Heart left ventricle (tissue), 13 donors: ENCODE data around the gene TNRC6A.

Experiments used
- POLR2A ChIP-seq, 2 donors: fragments of 450-650 bp; IDR thresholded peaks; one replicate each; pipeline ENCODE4 v1.6.1; 2017; ENCODE audit warnings: antibody characterized with exemption in 2 of 2, mild to moderate bottlenecking in 2 of 2, moderate library complexity in 2 of 2
- TF ChIP-seq, protein P1 (sequence below), 12 donors: fragments of 200-600 bp; sonication (generic) in 4 of 12; IDR thresholded peaks; one replicate each; pipeline versions ENCODE4 v1.5.0 to v1.8.0; 2018 to 2022; ENCODE audit warnings: antibody characterized with exemption in 12 of 12, mild to moderate bottlenecking in 5 of 12
- donor health status: ischemic (EF 13 %, LVEDD 7.1; RV severe dilation, severe dysfunction).
- donor health status: DM: no; HTN: yes; CAD: no.
- donor health status: DM: no; HTN: no; CAD: no.
- donor health status: ischemic (EF 25% LVEDD 6.9; RV normal size, moderate dysfunction).
- donor health status: ischemic (EF 25% LVEDD 5.7; RV mildly dilated, moderate dysfunction).
- donor health status: ischemic (EF 35%, LVEDD 5.7; RV mildly dilated, moderate dysfunction).
- donor health status: nonischemic (EF 11% LVEDD 7.7; RV severe dilation, severe dysfunction).
- donor health status: DM: yes; HTN: yes; CAD: no.
- donor health status: PGD.
- donor health status: ischemic (EF 29% LVEDD 5.4; RV normal size, mild dysfunction).
- donor health status: nonischemic (EF 23%, LVEDD 6.1; RV moderate dilation, normal function).

DNA sequence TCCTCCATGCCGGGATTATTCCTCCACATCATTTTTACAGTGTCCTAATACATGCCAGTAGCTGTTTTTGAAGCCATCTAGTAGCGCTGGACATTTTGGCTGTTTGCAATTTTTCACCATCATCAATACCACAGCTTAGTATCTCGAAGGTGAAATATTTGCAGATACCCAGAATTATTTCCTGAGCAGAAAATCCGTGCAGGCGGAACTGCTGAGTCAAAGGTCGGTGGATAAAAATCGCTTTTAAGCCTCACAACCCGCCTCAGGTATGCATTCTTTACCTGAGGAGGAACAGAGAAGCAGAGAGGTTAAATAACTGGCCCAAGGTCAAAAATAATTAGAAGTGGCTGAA lies 584 bp upstream of the TNRC6A start:
- TF ChIP-seq, protein P1, sequence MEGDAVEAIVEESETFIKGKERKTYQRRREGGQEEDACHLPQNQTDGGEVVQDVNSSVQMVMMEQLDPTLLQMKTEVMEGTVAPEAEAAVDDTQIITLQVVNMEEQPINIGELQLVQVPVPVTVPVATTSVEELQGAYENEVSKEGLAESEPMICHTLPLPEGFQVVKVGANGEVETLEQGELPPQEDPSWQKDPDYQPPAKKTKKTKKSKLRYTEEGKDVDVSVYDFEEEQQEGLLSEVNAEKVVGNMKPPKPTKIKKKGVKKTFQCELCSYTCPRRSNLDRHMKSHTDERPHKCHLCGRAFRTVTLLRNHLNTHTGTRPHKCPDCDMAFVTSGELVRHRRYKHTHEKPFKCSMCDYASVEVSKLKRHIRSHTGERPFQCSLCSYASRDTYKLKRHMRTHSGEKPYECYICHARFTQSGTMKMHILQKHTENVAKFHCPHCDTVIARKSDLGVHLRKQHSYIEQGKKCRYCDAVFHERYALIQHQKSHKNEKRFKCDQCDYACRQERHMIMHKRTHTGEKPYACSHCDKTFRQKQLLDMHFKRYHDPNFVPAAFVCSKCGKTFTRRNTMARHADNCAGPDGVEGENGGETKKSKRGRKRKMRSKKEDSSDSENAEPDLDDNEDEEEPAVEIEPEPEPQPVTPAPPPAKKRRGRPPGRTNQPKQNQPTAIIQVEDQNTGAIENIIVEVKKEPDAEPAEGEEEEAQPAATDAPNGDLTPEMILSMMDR (IDR thresholded peaks at IDR 0.05): no peak
- no peak for TF ChIP-seq POLR2A (IDR thresholded peaks at IDR 0.05)
